ENCODE data around the gene ZDHHC3. TPM values are rescaled to one million over a fixed set of nuclear protein-coding genes. Genes with fewer than 3 reads are reported as not detected.

The ZDHHC3 gene
- total and polyA plus RNA-seq, 12 donors: 19.0 to 52.2 (median 42.2) TPM

DNA sequence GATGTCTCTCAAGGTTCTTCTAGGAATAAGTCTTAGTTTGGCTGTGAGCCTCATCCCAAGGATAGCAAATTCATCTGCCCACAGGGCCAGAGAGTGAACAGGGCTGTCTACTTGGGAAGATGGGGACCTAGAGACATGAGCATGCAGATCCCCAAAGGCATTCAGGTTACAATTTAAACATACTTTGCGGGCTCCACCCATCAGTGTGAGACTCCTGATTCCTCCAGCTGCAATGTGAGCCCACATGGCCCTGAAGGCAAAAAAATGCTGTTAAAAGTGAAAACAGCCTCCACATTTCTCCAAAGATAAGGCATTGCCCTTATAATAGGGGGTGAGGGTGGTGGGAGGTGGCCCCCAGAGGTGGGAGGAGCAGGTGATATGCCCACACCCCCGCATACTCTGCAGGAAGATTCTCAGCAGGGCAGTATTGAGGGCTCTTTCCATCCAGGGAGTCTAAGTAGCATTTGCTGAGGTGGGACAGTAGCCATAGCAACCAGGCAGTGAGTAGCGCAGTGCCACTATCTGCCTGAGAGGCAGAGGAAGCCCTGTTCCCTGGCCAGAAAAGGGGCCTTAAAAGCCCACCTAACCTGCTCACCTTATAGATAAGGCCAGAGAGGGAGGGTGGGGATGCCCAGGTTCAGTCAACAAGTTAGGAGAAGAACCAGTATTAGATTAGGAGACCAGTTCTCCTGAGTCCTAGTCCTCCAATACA, 70.4 kb downstream of the ZDHHC3 start:
- peaks cover 0 to 10% (median 0%) of the 10 kb centered on the region in 7 donors for H3K27me3 ChIP-seq
- TF ChIP-seq, protein P1, sequence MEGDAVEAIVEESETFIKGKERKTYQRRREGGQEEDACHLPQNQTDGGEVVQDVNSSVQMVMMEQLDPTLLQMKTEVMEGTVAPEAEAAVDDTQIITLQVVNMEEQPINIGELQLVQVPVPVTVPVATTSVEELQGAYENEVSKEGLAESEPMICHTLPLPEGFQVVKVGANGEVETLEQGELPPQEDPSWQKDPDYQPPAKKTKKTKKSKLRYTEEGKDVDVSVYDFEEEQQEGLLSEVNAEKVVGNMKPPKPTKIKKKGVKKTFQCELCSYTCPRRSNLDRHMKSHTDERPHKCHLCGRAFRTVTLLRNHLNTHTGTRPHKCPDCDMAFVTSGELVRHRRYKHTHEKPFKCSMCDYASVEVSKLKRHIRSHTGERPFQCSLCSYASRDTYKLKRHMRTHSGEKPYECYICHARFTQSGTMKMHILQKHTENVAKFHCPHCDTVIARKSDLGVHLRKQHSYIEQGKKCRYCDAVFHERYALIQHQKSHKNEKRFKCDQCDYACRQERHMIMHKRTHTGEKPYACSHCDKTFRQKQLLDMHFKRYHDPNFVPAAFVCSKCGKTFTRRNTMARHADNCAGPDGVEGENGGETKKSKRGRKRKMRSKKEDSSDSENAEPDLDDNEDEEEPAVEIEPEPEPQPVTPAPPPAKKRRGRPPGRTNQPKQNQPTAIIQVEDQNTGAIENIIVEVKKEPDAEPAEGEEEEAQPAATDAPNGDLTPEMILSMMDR (IDR thresholded peaks at IDR 0.05): no peak
- DNase-seq (no peak), ATAC-seq (no peak)
- no peak overlapping the region for H3K27ac ChIP-seq
- H3K4me1 ChIP-seq: no peaks in the 10 kb centered on the region
- whole genome bisulfite sequencing, 2 donors: 69 to 86% methylated on average over 3 of the region's 3 CpGs
- no peak overlapping the region for H3K4me3 ChIP-seq
- intact Hi-C loops (cut with DNase I): no loop called here
- no peaks in the 10 kb centered on the region for H3K36me3 ChIP-seq
- H3K9me3 ChIP-seq: no peaks in the 10 kb centered on the region

DNA sequence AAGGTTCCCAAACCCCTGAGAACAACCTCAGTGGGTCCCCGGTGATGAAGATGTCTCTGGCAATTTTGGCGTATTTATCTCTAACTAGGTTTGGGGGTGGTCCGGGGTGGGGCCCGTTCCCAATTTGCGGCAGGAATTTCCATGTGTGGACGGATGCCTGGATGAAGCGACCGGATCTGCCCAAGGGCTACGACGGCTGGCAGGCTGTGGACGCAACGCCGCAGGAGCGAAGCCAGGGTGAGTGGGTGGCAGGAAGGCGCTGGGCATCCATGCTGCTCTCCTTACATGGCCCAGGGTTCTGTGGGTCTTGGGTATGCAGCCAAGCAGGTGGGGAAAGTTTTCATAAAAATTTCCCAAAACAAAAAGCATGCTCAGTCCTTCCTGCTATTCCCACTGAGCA, 72.2 kb downstream of the ZDHHC3 start:
- Histone ChIP-seq H3K9me3 (no peaks in the 10 kb centered on the region), H3K27ac (no peak overlapping the region), H3K4me1 (no peaks in the 10 kb centered on the region), H3K4me3 (no peak overlapping the region), H3K36me3 (no peaks in the 10 kb centered on the region), H3K27me3 (peaks cover 0 to 21% (median 1%) of the 10 kb centered on the region in 7 donors)
- intact Hi-C loops (cut with DNase I): no loop called here
- 89 to 92% methylated on average over 15 of the region's 15 CpGs for WGBS, 2 donors
- DNase-seq (no peak), ATAC-seq (no peak)
- TF ChIP-seq, protein P1 (IDR thresholded peaks at IDR 0.05): no peak

DNA sequence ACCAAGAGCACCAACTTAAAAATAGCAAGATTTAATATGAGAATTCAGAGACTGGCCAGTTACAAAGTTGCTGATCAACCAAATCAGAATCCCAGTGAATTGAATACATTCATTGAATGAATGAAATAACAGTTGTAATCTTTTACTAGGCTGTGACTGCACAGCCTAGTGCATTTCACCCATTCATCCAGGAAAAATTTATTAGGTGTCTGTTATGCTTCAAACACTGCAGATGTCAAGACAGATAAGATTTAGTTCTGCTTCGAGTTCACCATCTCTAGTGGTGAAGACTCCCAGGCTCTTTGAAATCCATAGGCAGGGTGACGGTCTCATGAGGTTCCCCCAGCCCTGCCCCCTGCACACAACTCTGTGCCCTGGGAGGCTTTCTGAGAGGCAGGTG, 72.7 kb downstream of the ZDHHC3 start:
- no peak for ATAC-seq
- no peak overlapping the region for H3K4me3 ChIP-seq
- H3K27me3 ChIP-seq: peaks cover 0 to 24% (median 6%) of the 10 kb centered on the region in 7 donors
- no peaks in the 10 kb centered on the region for H3K36me3 ChIP-seq
- H3K27ac ChIP-seq: no peak overlapping the region
- no peak for DNase-seq
- WGBS, 2 donors: 56 to 58% methylated on average over 2 of the region's 2 CpGs
- no peaks in the 10 kb centered on the region for H3K4me1 ChIP-seq
- TF ChIP-seq, protein P1 (IDR thresholded peaks at IDR 0.05): no peak
- H3K9me3 ChIP-seq: no peaks in the 10 kb centered on the region
- intact Hi-C loops (cut with DNase I): no loop called here

DNA sequence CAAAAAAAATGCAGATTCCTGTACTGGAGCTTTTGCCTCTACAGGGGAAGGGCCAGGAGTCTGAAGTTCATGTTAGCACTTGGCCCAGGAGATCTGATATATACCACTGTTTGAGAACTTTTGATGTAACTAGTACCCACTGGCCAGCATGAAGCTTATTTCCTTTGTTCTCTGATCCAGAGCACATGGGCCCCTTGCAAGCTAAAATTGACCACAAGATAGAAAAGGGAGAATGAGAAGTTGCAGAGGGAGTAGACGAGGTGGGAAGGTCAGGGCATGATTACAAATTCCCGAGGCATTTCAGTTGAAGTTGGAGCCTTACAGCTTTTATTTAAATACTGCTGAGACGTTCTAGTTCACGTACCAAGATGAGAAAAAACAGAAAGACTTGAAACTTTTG, 73.3 kb downstream of the ZDHHC3 start:
- H3K4me1 ChIP-seq: no peaks in the 10 kb centered on the region
- ATAC-seq: no peak
- TF ChIP-seq, protein P1 (IDR thresholded peaks at IDR 0.05): no peak
- H3K9me3 ChIP-seq: no peaks in the 10 kb centered on the region
- DNase-seq: no peak
- 51 to 55% methylated on average over 4 of the region's 4 CpGs for WGBS, 2 donors
- intact Hi-C loops (cut with DNase I): no loop called here
- peaks cover 0 to 25% (median 6%) of the 10 kb centered on the region in 7 donors for H3K27me3 ChIP-seq
- no peaks in the 10 kb centered on the region for H3K36me3 ChIP-seq
- H3K27ac ChIP-seq: no peak overlapping the region
- no peak overlapping the region for H3K4me3 ChIP-seq

Measured in heart right ventricle (tissue), 16 donors.